Fibroblast of the conjunctiva (primary cell): Measurements from ENCODE around the gene SPATA24.
A peak's percentile ranks its signal among the peaks of the same experiment; 100 is the strongest.
"Not testable (repeated sequence)": the region's sequence is repeated elsewhere in the genome, so short reads cannot be mapped to it uniquely, and the experiment has no call there.

Experiments used
- DNase-seq: peaks from one replicate; pipeline ENCODE4 v3.0.0-alpha.2; 2010; ENCODE audit warnings: low read depth

The SPATA24 gene

DNA sequence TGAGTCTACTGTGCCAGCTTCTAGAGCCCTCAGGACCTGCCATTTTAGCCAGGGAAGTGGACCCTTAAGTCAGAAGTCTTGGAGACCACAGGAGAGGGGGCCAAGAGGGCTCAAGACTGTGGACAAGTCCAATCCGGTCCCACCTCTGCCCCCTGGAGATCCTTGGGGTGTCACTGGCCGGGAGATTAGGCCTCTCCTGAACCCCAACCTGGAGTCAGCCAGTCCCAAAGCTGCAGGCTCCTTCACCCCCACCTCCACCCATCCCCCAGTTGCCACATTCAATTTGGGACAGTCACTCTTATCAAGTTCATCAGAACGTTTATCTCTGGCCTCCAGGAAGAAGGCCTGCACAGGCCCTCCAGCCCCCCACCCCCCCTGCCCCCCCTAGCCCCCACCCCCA is 21.1 kb downstream of the SPATA24 start:
- DNase-seq: no peak

DNA sequence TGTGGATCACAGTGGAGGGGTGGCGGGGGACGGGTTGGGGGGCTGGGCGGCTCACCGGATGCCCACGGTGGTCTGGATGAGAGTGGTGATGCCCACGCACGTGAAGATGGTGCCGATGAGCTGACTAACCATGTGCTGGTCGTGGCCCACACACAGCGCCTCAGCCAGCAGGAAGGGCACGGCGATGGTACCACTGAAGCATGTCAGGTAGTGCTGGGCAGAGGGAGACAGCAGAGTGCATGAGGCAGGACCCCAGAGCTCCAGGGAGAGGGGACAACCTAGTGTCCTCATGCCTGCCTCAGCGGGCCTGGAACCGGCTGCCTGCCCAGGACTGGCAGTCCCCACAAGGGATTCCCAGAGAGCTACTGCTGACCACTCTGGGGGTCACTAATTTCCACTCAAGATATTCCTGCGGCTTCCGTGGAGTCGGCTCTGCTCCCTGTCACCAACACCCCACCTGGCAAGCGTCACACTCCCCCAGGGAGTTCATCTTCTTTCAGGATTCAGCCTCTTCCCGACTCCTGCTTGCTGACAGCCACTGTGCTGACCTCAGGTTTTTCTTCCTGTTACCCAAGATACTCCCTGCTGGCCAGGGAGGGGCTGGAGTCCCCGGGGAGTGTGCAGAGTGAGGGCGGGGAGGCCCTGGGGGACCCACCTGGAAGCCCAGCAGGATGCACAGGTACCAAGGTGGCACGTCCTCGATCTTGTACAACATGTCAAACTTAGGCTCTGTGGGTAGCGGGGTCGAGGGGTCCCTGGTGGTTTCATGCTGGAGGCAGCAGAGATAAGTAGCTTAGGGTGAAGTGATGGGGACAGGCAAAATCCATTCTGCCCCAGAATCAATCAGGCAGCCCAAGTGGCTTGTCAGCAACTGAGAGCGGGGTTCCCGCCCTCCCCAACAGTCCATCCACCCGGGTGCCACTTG is 21.8 kb downstream of the SPATA24 start:
- no peak for DNase-seq

- DNase-seq: no peak
Observed at GRCh38 chr5:139379626-139380449, 24.1 kb downstream of the SPATA24 start.

- no peak for DNase-seq
Observed at GRCh38 chr5:139378941-139379361, 24.9 kb downstream of the SPATA24 start.

- DNase-seq: no peak
Observed at GRCh38 chr5:139378101-139378825, 25.6 kb downstream of the SPATA24 start.

GRCh38 chr5:139377226-139377625 is 26.7 kb downstream of the SPATA24 start:
- DNase-seq: no peak

- DNase-seq: no peak
Observed at GRCh38 chr5:139376364-139376763, 27.5 kb downstream of the SPATA24 start.

- DNase-seq: no peak
Observed at GRCh38 chr5:139374909-139375308, 29.0 kb downstream of the SPATA24 start.

DNA sequence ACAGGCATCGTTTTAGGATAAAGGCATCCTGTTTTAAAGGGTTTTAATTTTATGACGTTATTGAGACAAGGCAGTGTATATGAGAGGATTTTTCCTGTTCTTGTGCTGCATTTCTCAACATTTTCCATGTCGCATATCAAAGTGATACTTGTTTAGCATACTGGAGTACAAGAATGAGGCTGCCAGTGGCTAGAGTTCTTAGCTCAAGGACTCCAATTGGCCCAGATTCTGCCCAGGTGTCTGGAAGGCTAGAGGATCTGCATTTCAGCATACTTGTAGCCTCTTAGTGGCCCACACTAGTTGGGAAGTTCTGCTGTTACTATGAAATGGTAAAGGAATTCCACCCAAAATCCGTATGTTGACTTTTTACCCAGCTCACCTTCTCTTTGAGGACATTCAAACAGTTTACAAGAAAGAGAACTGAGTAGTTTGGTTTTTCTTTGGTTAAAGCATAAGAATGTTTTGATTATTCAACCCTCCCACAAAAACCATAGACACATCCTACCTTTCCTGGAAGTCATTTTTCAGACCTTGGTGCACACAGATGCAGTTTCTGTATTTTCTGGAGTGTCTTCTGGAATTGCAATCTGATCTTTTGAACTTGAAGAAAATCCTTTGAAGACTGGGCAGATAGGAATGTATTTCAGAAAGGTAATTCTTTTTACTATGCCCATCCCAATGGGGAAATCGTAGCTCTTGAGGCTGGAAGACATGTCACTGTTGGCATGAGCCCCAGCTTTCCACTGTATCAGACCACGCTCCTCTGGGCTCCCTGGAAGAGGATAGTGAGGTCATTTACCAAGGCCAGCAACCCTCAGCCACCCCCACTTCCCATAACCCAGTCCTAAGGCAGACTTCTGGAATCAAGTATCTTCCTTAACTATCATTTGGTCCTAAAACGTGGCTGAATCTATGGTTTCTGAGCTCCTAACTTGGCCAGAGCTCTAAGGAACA is 32.1 kb downstream of the SPATA24 start:
- no peak for DNase-seq

GRCh38 chr5:139369181-139369580 is 34.7 kb downstream of the SPATA24 start:
- DNase-seq: peak; percentile 45

DNA sequence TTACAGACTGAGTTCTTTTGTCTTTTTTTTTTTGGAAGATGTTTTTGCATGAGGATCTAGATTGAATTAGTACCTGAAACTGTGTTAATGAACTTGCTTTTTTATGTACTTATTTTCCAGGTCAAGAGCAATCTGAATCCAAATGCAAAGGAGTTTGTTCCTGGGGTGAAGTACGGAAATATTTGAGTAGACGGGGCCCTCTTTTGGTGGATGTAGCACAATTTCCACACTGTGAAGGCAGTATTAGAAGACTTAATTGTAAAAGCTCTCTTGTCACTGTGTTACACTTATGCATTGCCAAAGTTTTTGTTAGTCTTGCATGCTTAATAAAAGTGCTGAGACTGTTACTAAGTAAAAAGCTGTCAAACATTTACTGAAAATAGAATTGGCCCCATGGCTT is 35.3 kb downstream of the SPATA24 start:
- DNase-seq: no peak

GRCh38 chr5:139364466-139364865 is 39.4 kb downstream of the SPATA24 start:
- no peak for DNase-seq

- no peak for DNase-seq
Observed at GRCh38 chr5:139363937-139364336, 40.0 kb downstream of the SPATA24 start.

DNA sequence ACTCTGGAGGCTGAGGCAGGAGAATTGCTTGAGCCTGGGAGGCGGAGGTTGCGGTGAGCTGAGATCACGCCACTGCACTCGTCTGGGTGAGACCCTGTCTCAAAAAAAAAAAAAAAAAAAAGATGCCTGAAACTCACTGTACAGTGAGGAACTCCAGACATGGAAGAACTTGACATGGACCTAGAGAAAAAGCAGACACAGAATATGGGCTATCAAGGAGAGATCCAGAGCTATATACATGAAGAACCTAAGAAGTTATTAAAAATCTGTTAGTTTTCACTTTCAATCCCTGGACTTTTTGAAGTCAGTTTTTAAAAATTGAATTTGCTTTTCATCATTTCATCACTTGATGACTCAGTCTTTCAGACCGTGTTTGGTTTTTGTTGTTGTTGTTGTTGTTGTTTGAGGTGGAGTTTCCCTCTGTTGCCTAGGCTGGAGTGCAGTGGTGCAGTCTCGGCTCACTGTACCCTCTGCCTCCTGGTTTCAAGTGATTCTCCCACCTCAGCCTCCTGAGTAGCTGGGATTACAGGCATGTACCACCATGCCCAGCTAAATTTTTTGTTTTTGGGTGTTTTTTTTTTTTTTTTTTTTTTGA is 42.0 kb downstream of the SPATA24 start:
- DNase-seq: no peak

GRCh38 chr5:139360384-139360783 is 43.5 kb downstream of the SPATA24 start:
- DNase-seq: no peak

- DNase-seq: no peak
Observed at GRCh38 chr5:139358064-139358463, 45.8 kb downstream of the SPATA24 start.

GRCh38 chr5:139355900-139356299 is 48.0 kb downstream of the SPATA24 start:
- DNase-seq: not testable (repeated sequence)

DNA sequence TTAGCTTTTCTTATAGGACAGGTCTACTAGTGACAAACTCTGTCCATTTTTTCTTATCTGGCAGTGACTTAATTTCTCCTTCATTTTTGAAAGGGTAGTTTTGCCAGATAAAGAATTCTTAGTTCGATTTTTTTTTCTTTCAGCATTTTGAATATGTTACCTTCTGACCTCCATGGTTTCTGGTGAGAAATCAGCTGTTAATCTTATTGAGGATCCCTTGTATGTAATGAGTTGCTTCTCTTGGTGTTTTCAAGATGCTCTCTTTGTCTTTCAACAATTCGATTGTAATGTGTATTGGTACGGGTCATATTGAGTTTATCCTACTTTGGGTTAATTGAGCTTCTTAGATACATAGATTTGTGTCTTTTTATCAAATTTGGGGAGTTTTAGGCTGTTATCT is 49.7 kb downstream of the SPATA24 start:
- no peak for DNase-seq

- DNase-seq: not testable (repeated sequence)
Observed at GRCh38 chr5:139347863-139348262, 56.0 kb downstream of the SPATA24 start.
